K562 (cell line): ENCODE measurements around the gene TOR1B. TPM values are rescaled to one million over a fixed set of nuclear protein-coding genes. Genes with fewer than 3 reads are reported as not detected.
A peak's percentile ranks its signal among the peaks of the same experiment; 100 is the strongest.

Source experiments
- BRCA1 ChIP-seq, 2 experiments: fragments of 450-650 bp in 1 of 2; sonication (generic) in 1 of 2; formaldehyde crosslinking in 1 of 2; IDR thresholded peaks; 2 replicates each; pipeline versions ENCODE4 v1.5.0 to v1.6.1; 2017 to 2020; ENCODE audit warnings: mild to moderate bottlenecking in 1 of 2, missing genetic modification reagents in 1 of 2
- EGR1 ChIP-seq: fragments of 450-650 bp; conservative IDR thresholded peaks from 2 replicates; pipeline ENCODE4 v1.6.1; 2017; ENCODE audit warnings: mild to moderate bottlenecking
- ELF4 ChIP-seq: fragments of 450-650 bp; formaldehyde crosslinking; IDR thresholded peaks from 2 replicates; pipeline ENCODE4 v1.4.0; 2022; ENCODE audit warnings: missing genetic modification characterization
- HDAC1 ChIP-seq, 2 experiments: fragments of 450-650 bp; IDR thresholded peaks; 2 replicates each; pipeline ENCODE4 v1.6.1; 2016 to 2017; ENCODE audit warnings: inconsistent platforms in 1 of 2, mild to moderate bottlenecking in 1 of 2, moderate library complexity in 1 of 2
- HMG20B ChIP-seq: fragments of 250-450 bp; sonication (Bioruptor Pico); IDR thresholded peaks from 2 replicates; pipeline ENCODE4 v1.5.0; 2021; ENCODE audit warnings: mild to moderate bottlenecking
- THRB ChIP-seq: fragments of 450-650 bp; formaldehyde crosslinking; conservative IDR thresholded peaks from 2 replicates; pipeline ENCODE4 v1.4.0; 2022; ENCODE audit warnings: mild to moderate bottlenecking, missing genetic modification characterization
- polyA plus RNA-seq, 8 experiments: library from polyadenylated mRNA; depleted of rRNA in 4 of 8; stranded (reverse) in 5 of 8; unstranded in 3 of 8; fragments of >200 nt; fragmentation: Nextera tagmentation in 2 of 8; fragmentation: Illumina TruSeq in 1 of 8; extraction: Ambion mirVana in 2 of 8; extraction: Trizol in 1 of 8; gene quantifications; 2 replicates each; pipeline versions ENCODE4 v1.2.1 to v1.2.3, GENCODE V29; 2011 to 2014; ENCODE audit warnings: inconsistent platforms in 1 of 8, missing spikeins in 1 of 8
- total RNA-seq, 7 experiments: library from RNA; depleted of rRNA in 6 of 7; stranded (reverse); fragments of >200 nt in 6 of 7; fragmentation: Illumina TruSeq in 2 of 7; extraction: Trizol in 2 of 7; gene quantifications; 2 replicates each; pipeline versions ENCODE4 v1.2.1 to v1.2.3, GENCODE V29; 2011 to 2021; ENCODE audit warnings: low replicate concordance in 1 of 7
- TF ChIP-seq, protein P1 (sequence below): fragments of 450-650 bp; formaldehyde crosslinking; IDR thresholded peaks from 2 replicates; pipeline ENCODE4 v1.4.0; 2022; ENCODE audit warnings: mild to moderate bottlenecking, moderate library complexity
- TF ChIP-seq, protein P2 (sequence below): fragments of 450-650 bp; formaldehyde crosslinking; IDR thresholded peaks from 2 replicates; pipeline ENCODE4 v1.4.0; 2020; ENCODE audit warnings: mild to moderate bottlenecking, mixed read lengths
- TF ChIP-seq, protein P3 (sequence below): fragments of 250-450 bp; sonication (Bioruptor Pico); IDR thresholded peaks from 2 replicates; pipeline ENCODE4 v1.5.0; 2021; ENCODE audit warnings: mild to moderate bottlenecking, borderline replicate concordance
- TF ChIP-seq, protein P4 (sequence below): fragments of 250-450 bp; sonication (Bioruptor Pico); IDR thresholded peaks from 2 replicates; pipeline ENCODE4 v1.9.0; 2021; ENCODE audit warnings: mild to moderate bottlenecking

Gene TOR1B
- total and polyA plus RNA-seq, 9 of the 15 experiments (the other 6 are each of a cell fraction or from before 2014, with no cell fraction given) = 4.2 to 36.5 (median 24.6) TPM

DNA sequence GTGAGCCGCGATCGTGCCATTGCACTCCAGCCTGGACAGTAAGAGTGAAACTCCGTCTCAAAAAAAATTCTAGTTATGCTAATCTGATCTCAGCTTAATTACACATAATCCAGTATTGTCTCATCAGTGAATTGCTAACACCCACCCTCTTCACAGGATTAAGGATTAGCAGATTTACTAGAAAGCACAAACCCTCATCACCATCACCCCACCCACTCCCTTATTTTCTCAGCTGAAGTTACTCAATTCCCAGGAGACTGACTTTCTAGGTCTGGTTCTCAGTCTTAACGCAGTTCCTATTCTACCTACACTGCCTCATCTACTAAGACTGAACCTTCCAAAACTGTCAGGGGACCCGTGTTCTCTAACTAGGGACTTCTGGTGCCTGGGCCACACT, 9.0 kb downstream of the TOR1B start (continued):
- TF ChIP-seq, protein P1, sequence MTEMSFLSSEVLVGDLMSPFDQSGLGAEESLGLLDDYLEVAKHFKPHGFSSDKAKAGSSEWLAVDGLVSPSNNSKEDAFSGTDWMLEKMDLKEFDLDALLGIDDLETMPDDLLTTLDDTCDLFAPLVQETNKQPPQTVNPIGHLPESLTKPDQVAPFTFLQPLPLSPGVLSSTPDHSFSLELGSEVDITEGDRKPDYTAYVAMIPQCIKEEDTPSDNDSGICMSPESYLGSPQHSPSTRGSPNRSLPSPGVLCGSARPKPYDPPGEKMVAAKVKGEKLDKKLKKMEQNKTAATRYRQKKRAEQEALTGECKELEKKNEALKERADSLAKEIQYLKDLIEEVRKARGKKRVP (CRISPR knock-in tag) = peak; percentile 31; the same call in 1 of the 2 replicates
- TF ChIP-seq BRCA1 (IDR thresholded peaks at IDR 0.05) (no peak), BRCA1 (CRISPR knock-in tag; IDR thresholded peaks at IDR 0.05) (no peak), ELF4 (peak; percentile 9; the same call in 1 of the 2 replicates), EGR1 (no peak), HMG20B (CRISPR knock-in tag) (0 out of 2 replicates have a peak, but pooled peaks have one; percentile 44), THRB (CRISPR knock-in tag) (0 out of 2 replicates have a peak, but pooled peaks have one; percentile 6), HDAC1 (IDR thresholded peaks at IDR 0.05) (peak in 1 of 2 experiments; percentile 13; a peak in 1 of 4 replicates)
- TF ChIP-seq, protein P2, sequence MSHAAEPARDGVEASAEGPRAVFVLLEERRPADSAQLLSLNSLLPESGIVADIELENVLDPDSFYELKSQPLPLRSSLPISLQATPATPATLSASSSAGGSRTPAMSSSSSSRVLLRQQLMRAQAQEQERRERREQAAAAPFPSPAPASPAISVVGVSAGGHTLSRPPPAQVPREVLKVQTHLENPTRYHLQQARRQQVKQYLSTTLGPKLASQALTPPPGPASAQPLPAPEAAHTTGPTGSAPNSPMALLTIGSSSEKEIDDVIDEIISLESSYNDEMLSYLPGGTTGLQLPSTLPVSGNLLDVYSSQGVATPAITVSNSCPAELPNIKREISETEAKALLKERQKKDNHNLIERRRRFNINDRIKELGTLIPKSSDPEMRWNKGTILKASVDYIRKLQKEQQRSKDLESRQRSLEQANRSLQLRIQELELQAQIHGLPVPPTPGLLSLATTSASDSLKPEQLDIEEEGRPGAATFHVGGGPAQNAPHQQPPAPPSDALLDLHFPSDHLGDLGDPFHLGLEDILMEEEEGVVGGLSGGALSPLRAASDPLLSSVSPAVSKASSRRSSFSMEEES (CRISPR knock-in tag) = 0 out of 2 replicates have a peak, but pooled peaks have one; percentile 3
- TF ChIP-seq, protein P3, sequence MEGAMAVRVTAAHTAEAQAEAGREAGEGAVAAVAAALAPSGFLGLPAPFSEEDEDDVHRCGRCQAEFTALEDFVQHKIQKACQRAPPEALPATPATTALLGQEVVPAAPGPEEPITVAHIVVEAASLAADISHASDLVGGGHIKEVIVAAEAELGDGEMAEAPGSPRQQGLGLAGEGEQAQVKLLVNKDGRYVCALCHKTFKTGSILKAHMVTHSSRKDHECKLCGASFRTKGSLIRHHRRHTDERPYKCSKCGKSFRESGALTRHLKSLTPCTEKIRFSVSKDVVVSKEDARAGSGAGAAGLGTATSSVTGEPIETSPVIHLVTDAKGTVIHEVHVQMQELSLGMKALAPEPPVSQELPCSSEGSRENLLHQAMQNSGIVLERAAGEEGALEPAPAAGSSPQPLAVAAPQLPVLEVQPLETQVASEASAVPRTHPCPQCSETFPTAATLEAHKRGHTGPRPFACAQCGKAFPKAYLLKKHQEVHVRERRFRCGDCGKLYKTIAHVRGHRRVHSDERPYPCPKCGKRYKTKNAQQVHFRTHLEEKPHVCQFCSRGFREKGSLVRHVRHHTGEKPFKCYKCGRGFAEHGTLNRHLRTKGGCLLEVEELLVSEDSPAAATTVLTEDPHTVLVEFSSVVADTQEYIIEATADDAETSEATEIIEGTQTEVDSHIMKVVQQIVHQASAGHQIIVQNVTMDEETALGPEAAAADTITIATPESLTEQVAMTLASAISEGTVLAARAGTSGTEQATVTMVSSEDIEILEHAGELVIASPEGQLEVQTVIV (CRISPR knock-in tag) = no peak
- TF ChIP-seq, protein P4, sequence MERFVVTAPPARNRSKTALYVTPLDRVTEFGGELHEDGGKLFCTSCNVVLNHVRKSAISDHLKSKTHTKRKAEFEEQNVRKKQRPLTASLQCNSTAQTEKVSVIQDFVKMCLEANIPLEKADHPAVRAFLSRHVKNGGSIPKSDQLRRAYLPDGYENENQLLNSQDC (CRISPR knock-in tag) = peak; percentile 38; the same call in 1 of the 2 replicates
